NT2/D1 (cell line): ENCODE data around the gene CACUL1.

Experiments
- SUZ12 ChIP-seq: IDR thresholded peaks from 2 replicates; pipeline ENCODE4 v1.6.1; 2011; ENCODE audit not compliant: insufficient read length, insufficient read depth; ENCODE audit errors: extremely low read depth
- YY1 ChIP-seq: IDR thresholded peaks from 2 replicates; pipeline ENCODE4 v1.6.1; 2011; ENCODE audit not compliant: insufficient read length, insufficient read depth
- ZNF274 ChIP-seq: IDR thresholded peaks from 2 replicates; pipeline ENCODE4 v1.6.1; 2011; ENCODE audit warnings: mild to moderate bottlenecking, low read depth, low read length

DNA sequence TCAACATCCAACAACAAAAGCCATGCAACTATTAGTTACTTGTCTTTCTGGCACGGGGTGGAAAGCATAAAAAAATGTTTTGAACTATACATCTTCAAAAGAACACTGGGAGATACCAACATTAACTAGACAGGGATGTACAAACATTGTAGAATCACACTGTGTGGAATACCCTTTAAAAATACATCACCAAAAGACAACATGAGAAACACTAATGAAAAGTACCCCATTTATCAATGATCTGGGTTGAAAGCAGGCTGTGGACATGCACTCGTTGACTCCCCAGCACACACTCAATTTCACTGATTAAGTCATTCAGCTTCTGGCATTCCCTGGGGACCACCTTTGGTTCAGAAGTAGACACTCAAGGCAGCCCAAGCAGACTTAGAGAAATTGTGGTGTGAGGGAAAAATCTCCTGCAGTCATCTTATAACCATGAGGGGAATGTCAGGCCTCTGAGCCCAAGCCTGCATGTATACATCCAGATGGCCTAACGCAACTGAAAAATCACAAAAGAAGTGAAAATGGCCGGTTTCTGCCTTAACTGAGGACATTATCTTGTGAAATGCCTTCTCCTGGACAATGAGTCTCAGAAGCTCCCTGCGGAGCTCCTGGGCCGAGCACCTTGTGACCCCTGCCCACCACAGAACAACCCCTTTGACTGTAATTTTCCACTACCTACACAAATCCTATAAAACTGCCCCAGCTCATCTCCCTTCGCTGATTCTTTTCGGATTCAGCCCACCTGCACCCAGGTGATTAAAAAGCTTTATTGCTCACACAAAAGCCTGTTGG is 53.0 kb downstream of the CACUL1 start:
- TF ChIP-seq ZNF274 (no peak), YY1 (no peak), SUZ12 (no peak)
